OCI-LY3 (cell line): Measurements from ENCODE around the gene ETHE1.

Experiments used
- EZH2phosphoT487 ChIP-seq: fragments of 200-600 bp; shearing (Covaris generic); IDR thresholded peaks from 2 replicates; pipeline ENCODE4 v1.6.1; 2018; ENCODE audit warnings: antibody characterized with exemption, mixed run types, low read depth
- TF ChIP-seq, protein P1 (sequence below): fragments of 200-600, 300-600 bp; sonication (generic); IDR thresholded peaks from 2 replicates; pipeline ENCODE4 v1.5.1; 2014; ENCODE audit warnings: antibody characterized with exemption, low read length, low read depth

DNA sequence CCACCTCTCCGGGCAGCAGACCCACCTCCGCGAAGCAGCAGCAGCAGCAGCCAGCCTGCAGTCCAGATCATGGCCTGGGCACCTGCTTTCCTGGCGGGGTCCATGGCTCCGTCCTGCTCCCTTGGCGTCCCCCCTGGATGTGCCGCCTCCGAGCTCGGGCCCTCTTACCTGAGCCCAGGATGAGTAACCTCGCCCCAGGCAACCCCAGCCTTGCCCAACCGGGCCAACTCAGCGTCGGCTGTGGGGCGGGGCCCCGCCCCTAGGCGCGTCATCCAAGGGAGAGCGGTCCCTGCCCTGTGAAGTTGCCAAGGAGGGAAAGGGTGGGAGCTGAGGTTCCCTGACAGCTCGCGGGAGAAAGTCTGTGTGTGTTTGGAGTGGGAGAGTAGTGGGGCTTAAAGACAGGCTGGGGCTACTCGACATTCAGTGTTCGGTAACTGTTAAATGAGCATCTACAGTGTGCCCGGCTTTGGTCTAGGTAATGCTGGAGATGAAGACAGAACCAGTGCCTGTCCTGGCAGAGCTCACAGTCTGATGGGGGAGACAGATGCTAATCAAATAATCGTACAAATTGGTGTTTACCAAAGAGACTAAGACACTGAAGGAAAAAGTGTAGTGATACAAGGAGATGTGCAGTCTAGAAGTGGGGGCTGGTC is 61.4 kb downstream of the ETHE1 start, which contains the start of gene LYPD3:
- TF ChIP-seq, protein P1, sequence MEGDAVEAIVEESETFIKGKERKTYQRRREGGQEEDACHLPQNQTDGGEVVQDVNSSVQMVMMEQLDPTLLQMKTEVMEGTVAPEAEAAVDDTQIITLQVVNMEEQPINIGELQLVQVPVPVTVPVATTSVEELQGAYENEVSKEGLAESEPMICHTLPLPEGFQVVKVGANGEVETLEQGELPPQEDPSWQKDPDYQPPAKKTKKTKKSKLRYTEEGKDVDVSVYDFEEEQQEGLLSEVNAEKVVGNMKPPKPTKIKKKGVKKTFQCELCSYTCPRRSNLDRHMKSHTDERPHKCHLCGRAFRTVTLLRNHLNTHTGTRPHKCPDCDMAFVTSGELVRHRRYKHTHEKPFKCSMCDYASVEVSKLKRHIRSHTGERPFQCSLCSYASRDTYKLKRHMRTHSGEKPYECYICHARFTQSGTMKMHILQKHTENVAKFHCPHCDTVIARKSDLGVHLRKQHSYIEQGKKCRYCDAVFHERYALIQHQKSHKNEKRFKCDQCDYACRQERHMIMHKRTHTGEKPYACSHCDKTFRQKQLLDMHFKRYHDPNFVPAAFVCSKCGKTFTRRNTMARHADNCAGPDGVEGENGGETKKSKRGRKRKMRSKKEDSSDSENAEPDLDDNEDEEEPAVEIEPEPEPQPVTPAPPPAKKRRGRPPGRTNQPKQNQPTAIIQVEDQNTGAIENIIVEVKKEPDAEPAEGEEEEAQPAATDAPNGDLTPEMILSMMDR: no peak
- no peak for TF ChIP-seq EZH2phosphoT487
